Common myeloid progenitor, CD34-positive (primary cell): ENCODE data around the gene KCNG4.

Source experiments
- CTCF ChIA-PET: fragments of 350-600 bp; sonication (Branson Sonifier 250); formaldehyde crosslinking; loops from one replicate; lab custom pipeline; 2021; ENCODE audit warnings: antibody characterized with exemption; lab: Charles Lee
- POLR2A ChIA-PET: fragments of 350-600 bp; sonication (Branson Sonifier 250); formaldehyde crosslinking; loops from one replicate; lab custom pipeline; 2021; ENCODE audit warnings: antibody characterized with exemption; lab: Charles Lee
- DNase-seq, 3 donors: peaks; one replicate each; pipeline versions ENCODE4 v3.0.0 to v3.0.0-alpha.2; 2013
- H3K27ac ChIP-seq, 2 experiments: 1 replicate in 1 of 2; 2 replicates in 1 of 2; pipeline ENCODE4 v1.7.0; 2013; ENCODE audit warnings: inconsistent platforms in 2 of 2, low read length in 2 of 2, mild to moderate bottlenecking in 2 of 2, low read depth in 1 of 2, moderate library complexity in 1 of 2; ENCODE audit not compliant: severe bottlenecking in 2 of 2, insufficient read depth in 1 of 2, poor library complexity in 1 of 2
- H3K27me3 ChIP-seq, 5 experiments: replicated peaks in 2 of 5; 1 replicate in 3 of 5; 2 replicates in 2 of 5; pipeline versions ENCODE4 v1.6.1 to v1.7.0; 2013; ENCODE audit warnings: low read length in 4 of 5, mild to moderate bottlenecking in 2 of 5, moderate library complexity in 2 of 5, inconsistent platforms in 1 of 5; ENCODE audit not compliant: insufficient read depth in 5 of 5, control insufficient read depth in 4 of 5
- H3K36me3 ChIP-seq, 4 experiments: 1 replicate in 2 of 4; 2 replicates in 2 of 4; pipeline versions ENCODE4 v1.6.1 to v1.7.0; 2013; ENCODE audit warnings: low read length in 3 of 4, control low read depth in 1 of 4, mild to moderate bottlenecking in 1 of 4; ENCODE audit not compliant: control insufficient read depth in 4 of 4, insufficient read depth in 4 of 4
- H3K4me1 ChIP-seq, 4 experiments: 1 replicate in 3 of 4; 2 replicates in 1 of 4; pipeline versions ENCODE4 v1.6.1 to v1.7.1; 2013; ENCODE audit warnings: low read length in 3 of 4, mild to moderate bottlenecking in 3 of 4, control low read depth in 1 of 4, inconsistent platforms in 1 of 4, moderate library complexity in 1 of 4; ENCODE audit not compliant: control insufficient read depth in 4 of 4, insufficient read depth in 4 of 4; ENCODE audit errors: control extremely low read depth in 1 of 4
- H3K4me3 ChIP-seq, 7 experiments: 1 replicate in 4 of 7; 2 replicates in 3 of 7; pipeline versions ENCODE4 v1.5.1 to v1.7.0; 2013; ENCODE audit warnings: mild to moderate bottlenecking in 7 of 7, low read length in 6 of 7, moderate library complexity in 6 of 7, inconsistent platforms in 2 of 7, low read depth in 2 of 7, control low read depth in 1 of 7; ENCODE audit not compliant: insufficient read depth in 4 of 7, control insufficient read depth in 1 of 7; ENCODE audit errors: extremely low read depth in 1 of 7
- H3K9me3 ChIP-seq, 5 experiments: 1 replicate in 4 of 5; 2 replicates in 1 of 5; pipeline versions ENCODE4 v1.6.1 to v1.7.1; 2013; ENCODE audit warnings: low read length in 4 of 5, mild to moderate bottlenecking in 2 of 5, inconsistent platforms in 1 of 5, low read depth in 1 of 5, moderate library complexity in 1 of 5; ENCODE audit not compliant: control insufficient read depth in 4 of 5, insufficient read depth in 2 of 5; ENCODE audit errors: control extremely low read depth in 1 of 5
- WGBS: methylation state at CpG from one replicate; pipeline ENCODE4 v1.1.5; 2013; ENCODE audit not compliant: insufficient coverage; 5-methylcytosine and 5-hydroxymethylcytosine counted together

The KCNG4 gene

DNA sequence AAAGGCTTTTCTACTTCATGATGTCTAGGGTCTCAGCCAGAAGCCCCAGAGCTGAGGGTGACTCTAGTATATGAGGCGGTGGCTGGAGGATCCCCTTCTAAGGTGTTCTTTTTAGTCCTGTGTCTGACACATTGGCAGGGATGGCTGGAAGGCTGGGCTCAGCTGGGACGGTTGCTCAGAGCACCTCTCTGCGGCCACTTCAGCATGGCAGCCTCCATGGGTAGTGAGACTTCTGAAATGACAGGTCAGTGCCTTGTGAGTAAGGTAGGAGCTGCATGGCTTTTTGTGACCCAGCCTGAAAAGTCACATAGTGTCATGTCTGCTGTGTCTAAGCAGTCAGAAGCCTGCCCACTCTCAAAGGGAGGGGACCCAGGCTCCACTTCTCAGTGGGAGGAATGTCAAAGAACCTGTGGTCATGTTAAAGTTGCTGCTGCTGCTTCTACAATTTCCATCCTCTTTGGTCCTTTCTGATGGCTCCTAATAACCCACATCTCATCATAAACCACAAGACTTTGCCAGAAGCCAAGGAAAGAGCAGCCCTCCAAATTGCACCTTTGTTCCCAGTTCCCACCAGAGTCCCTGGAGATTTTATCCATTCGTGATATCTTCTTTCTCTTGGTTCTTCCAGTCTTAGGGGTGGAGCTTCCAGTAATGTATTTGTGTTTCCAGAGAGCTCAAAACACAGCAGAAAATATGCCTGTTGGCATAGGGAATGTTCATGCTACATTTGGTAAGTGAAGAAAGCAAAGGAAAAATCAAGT is 15.4 kb upstream of the KCNG4 start:
- 92% methylated on average over 2 of the region's 4 CpGs for WGBS
- no peaks in the 10 kb centered on the region for H3K36me3 ChIP-seq
- H3K4me1 ChIP-seq = no peaks in the 10 kb centered on the region
- DNase-seq = no peak
- POLR2A ChIA-PET = no interaction called here
- H3K9me3 ChIP-seq = peaks cover 0 to 9% (median 2%) of the 10 kb centered on the region in 5 experiments
- CTCF ChIA-PET = no interaction called here
- H3K27ac ChIP-seq = no peak overlapping the region
- H3K27me3 ChIP-seq = peaks cover 0 to 22% (median 11%) of the 10 kb centered on the region in 5 experiments
- no peak overlapping the region for H3K4me3 ChIP-seq

- 78% methylated on average over 3 of the region's 4 CpGs for WGBS
- Histone ChIP-seq H3K36me3 (no peaks in the 10 kb centered on the region), H3K9me3 (peaks cover 0 to 9% (median 2%) of the 10 kb centered on the region in 5 experiments), H3K27me3 (peaks cover 0 to 26% (median 14%) of the 10 kb centered on the region in 5 experiments), H3K27ac (no peak overlapping the region), H3K4me1 (no peaks in the 10 kb centered on the region), H3K4me3 (no peak overlapping the region)
- CTCF ChIA-PET = no interaction called here
- POLR2A ChIA-PET = no interaction called here
- no peak for DNase-seq
Observed at GRCh38 chr16:84254062-84254461, 14.2 kb upstream of the KCNG4 start.

GRCh38 chr16:84253173-84253572 is 13.4 kb upstream of the KCNG4 start:
- ChIA-PET POLR2A (no interaction called here), CTCF (no interaction called here)
- WGBS = 67% methylated on average over 3 of the region's 4 CpGs
- H3K4me3 ChIP-seq = no peak overlapping the region
- no peaks in the 10 kb centered on the region for H3K4me1 ChIP-seq
- no peak overlapping the region for H3K27ac ChIP-seq
- no peak for DNase-seq
- H3K9me3 ChIP-seq = peaks cover 0 to 6% (median 0%) of the 10 kb centered on the region in 5 experiments
- no peaks in the 10 kb centered on the region for H3K36me3 ChIP-seq
- peaks cover 0 to 22% (median 11%) of the 10 kb centered on the region in 5 experiments for H3K27me3 ChIP-seq

- no peaks in the 10 kb centered on the region for H3K4me1 ChIP-seq
- no peak overlapping the region for H3K27ac ChIP-seq
- H3K4me3 ChIP-seq = no peak overlapping the region
- H3K27me3 ChIP-seq = peaks cover 0 to 21% (median 9%) of the 10 kb centered on the region in 5 experiments
- CTCF ChIA-PET = no interaction called here
- H3K36me3 ChIP-seq = no peaks in the 10 kb centered on the region
- WGBS = 61% methylated on average over 6 of the region's 7 CpGs
- POLR2A ChIA-PET = no interaction called here
- peaks cover 0 to 6% (median 0%) of the 10 kb centered on the region in 5 experiments for H3K9me3 ChIP-seq
- no peak for DNase-seq
Observed at GRCh38 chr16:84252184-84252583, 12.4 kb upstream of the KCNG4 start.

DNA sequence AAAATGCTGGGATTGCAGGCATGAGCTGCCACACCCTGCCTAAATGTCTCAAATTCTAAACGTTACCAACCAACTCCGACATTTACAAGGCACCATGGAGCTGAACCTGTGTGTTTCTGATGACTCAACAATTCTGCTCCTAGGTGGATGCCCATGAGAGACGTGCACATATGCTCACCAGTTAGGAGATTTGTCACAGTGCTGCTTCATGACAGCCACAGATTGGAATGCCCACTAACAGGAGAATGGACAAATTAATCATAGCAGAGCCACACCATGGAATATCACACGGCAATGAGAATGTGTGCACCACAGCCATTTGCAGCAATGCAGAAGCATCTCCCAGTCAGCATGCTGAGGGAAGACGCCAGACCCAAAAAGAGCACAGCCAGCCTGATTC is 8.0 kb upstream of the KCNG4 start:
- Histone ChIP-seq H3K4me3 (no peak overlapping the region), H3K27me3 (peaks cover 0 to 15% (median 4%) of the 10 kb centered on the region in 5 experiments), H3K27ac (no peak overlapping the region), H3K36me3 (no peaks in the 10 kb centered on the region), H3K4me1 (no peaks in the 10 kb centered on the region), H3K9me3 (no peaks in the 10 kb centered on the region)
- no peak for DNase-seq
- POLR2A ChIA-PET = no interaction called here
- CTCF ChIA-PET = no interaction called here
- 100% methylated on average over 5 of the region's 5 CpGs for WGBS

GRCh38 chr16:84247331-84247730 is 7.5 kb upstream of the KCNG4 start:
- Histone ChIP-seq H3K36me3 (no peaks in the 10 kb centered on the region), H3K9me3 (no peaks in the 10 kb centered on the region), H3K4me1 (no peaks in the 10 kb centered on the region), H3K27me3 (peaks cover 0 to 11% (median 9%) of the 10 kb centered on the region in 5 experiments), H3K27ac (no peak overlapping the region), H3K4me3 (no peak overlapping the region)
- DNase-seq = no peak
- 100% methylated on average over 2 of the region's 6 CpGs for WGBS
- ChIA-PET CTCF (no interaction called here), POLR2A (no interaction called here)

DNA sequence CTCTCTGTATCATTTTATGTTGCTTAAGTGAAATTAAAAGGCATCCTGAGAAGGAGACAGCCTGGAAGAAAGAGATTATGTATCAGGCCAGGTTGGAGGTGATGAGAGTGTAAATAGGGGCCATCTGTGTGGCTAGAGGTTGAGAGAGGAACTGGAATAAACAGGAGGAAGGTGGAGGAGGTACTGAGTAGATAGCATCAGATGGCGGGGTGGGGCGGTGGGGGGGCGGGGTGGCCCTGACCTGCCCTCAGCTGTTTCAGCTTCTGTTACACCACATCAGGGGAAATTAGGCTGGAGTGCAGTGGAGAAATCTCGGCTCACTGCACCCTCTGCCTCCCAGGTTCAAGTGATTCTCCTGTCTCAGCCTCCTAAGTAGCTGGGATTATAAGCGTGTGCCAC is 6.9 kb upstream of the KCNG4 start:
- CTCF ChIA-PET = interaction anchor here (0.9 kb wide), 1 partner anchor 28 kb away, joined by 3 read pairs; no protein-coding TSS in a partner anchor
- no peak for DNase-seq
- no peaks in the 10 kb centered on the region for H3K36me3 ChIP-seq
- no peak overlapping the region for H3K27ac ChIP-seq
- peaks cover 0 to 10% (median 9%) of the 10 kb centered on the region in 5 experiments for H3K27me3 ChIP-seq
- POLR2A ChIA-PET = no interaction called here
- H3K9me3 ChIP-seq = no peaks in the 10 kb centered on the region
- WGBS = 64% methylated on average over 3 of the region's 5 CpGs
- no peaks in the 10 kb centered on the region for H3K4me1 ChIP-seq
- H3K4me3 ChIP-seq = no peak overlapping the region
